COLO668 (cell line): ENCODE results near the gene AVPR2.

Experiments
- DNase-seq: peaks from one replicate; lab custom pipeline; 2025; ENCODE audit not compliant: unreplicated experiment; lab: John Stamatoyannopoulos, UW

The AVPR2 gene

DNA sequence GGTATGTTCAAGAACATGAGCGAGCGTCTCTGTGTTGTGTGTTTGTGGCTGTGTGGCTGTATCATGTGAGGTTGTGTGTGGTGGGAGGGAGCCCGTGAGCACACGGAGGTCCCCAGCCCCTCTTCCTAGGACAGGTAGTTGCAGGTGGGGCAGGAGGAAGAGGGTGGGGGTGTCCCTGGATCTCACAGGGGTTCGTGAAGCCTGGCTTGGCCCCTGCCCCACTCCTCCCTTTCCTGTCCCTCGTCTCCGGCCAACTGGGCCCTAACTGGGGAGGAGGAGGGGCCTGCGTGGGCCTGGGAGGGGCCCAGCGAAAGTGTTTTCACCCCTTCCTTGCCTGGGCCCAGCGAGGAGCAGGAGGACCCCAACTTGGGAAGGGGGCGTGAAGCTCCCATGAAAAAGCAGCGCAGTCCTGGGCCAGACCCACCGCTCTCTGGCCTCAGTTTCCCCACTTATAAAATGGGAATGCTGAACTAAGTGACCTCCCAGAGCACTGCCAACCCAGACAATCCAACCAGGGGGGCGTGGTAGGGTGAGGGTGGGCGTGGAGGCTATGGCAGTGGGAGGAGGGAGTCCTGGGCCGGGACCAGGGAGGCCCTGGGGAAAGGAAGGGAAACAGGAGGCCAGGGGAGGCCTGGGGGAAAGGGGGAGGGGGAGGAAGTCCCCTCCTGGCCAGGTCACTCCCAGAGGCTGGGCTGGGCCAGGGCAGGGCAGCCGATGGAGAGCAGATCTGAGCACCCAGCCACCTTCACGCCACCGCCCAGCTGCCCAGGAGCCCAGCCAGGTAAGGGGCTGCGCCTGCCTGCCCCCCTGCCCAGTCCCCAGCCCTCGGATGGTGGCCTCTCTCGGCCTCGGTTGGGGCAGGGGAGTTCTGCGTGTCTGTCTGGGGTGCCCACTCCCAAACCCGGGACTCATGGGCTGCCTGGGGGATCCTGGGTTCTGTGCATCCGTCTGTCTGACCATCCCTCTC, at the start of gene AVPR2:
AVPR2 (plus strand) TSS at position 683 of the 967 bp plus-strand sequence. CDS start 473 bp downstream, outside the sequence.
- no peak for DNase-seq

DNA sequence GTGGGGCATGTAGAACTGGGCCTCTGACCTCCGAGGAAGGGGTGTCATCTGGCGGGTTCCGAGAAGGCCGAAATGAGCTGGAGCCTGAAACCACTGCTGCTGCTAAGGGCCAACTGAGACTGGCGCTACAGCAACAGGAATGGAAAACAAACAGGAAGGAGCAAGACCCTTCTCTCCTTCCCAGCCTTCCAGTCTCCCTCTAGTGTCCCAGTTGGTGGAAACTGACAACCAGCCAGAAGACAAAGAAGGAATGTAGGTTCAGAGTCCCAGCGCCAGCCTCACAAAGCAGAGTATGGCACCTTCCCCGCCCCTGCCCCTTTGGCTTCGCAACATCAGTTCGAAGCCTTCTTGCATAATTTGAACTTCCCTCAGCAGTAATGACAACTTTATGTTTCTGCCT, 49.8 kb upstream of the AVPR2 start:
- DNase-seq = no peak

DNA sequence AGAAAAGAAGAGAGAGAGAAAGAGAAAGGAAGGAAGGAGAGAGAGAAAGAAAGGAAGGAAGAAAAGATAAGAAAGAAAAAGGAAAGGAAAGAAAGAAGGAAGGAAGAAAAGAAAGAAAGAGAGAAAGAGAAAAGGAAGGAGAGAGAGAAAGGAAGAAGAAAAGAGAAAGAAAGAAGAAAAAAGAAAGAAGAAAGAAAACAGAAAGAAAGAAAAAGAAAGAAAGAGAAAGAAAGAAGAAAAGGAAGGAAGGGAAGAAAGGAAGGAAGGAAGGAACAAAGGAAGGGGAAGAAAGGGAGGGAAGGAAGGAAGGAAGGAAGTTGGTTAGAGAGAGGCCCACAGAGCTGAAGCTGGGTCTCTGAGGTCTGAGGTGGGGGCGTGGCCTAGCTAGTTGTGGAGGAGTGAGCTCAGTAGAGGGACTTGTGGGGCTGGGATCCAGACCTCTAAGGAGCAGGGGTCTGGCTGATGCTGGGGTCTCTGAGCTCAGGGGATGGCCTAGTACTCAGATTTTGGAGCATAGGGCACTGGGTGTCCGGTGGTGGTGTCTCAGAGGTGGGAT, 47.0 kb upstream of the AVPR2 start:
- DNase-seq = no peak

DNA sequence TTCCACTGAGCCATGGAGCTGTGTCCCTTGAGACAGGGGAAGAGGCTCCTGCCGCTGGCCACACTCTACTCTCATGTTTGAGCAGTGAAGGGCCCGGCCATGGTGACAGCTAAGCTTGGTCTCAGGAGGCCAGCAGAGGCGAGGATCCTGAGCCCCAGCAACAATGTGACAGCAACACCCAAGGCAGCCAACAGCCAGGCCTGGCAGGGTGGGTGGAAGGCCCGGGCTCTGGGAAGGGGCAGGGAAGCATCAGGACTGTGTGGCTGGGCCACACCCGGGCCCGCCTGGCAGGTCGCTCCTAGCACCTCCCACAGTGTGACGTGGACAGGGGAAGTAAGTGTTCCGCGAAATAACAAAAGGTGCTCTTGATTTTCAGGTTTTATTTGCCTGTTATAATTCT, 43.3 kb upstream of the AVPR2 start:
- DNase-seq = peak; percentile 15

GRCh38 chrX:153861733-153862310, 42.7 kb upstream of the AVPR2 start:
- no peak for DNase-seq

DNA sequence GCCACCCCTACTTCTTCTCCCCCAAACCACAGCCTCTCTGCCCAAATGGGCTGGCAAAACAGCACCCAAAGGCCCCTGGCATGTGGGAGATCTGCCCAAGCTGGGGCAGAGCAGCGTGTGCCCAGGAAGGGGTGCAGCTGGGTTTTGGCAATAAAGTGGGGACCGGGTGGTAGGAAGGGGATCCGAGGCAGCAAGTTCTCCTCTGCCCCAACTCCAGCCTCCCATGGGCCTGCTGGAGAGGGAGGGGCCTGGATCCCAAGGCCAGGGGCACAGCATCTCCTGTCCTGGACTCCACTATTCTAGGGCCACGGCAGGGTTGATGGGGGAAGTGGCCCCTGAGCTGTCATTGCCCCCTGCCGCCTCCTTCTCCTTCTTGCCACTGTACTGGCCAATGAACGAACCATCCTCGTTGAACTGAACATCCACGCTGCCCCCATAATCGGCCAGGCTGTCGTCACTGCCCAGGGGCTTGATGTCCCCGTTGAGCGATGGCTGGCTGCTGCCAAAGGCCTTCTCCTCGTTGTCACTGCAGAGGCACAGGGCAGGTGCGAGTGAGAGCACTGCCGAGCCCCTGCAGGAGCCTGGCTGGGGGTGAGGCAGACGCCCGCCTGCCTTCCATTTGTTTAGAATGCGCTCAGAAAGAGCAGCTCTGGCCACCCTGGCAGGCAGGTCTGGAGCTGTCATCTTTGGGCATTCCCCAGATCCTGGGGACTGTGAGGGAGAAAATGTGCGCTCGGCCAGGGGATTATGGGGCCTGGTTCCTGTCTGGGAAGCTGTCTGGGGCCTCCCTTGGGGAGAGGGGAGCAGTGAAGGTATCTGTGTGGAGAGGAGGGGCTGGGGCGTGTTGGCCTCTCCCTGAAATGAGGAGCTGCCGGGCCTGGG, 41.9 kb upstream of the AVPR2 start:
- DNase-seq = no peak

DNA sequence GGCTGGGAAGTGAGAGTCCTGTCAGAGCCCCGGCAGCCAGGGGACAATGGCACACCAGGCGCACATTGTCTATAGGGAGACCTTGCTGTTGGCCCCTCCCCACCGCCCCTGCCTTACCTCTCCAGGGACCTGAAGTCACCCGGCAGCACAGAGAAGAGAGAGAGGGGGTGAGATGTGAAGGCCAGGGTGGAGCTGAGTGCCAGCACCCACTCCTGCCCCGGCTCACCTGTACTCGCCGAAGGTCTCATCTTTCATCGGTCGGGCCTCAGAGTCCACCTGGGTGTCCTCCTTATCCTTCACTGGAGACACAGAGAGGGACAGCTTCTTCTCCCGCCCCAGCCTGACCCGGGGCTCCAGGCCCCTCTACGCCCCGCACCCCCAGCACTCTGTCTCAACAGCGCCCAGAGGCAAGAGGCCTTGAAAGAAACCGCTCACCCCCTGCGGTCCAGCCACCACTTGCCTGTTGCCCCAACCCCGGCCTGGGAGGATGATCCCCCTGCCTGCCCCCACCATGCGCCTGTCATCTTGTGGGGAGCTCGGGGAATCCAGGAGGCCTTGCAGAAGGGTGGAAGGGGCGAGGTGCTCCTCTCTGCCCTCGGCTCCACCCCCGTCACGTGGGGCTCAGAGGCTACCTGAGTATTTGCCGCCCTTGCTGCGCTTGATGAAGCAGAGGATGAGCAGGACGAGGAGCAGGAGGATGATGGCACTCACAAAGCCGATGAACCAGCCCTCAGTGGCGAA, 41.1 kb upstream of the AVPR2 start:
- DNase-seq = no peak

DNA sequence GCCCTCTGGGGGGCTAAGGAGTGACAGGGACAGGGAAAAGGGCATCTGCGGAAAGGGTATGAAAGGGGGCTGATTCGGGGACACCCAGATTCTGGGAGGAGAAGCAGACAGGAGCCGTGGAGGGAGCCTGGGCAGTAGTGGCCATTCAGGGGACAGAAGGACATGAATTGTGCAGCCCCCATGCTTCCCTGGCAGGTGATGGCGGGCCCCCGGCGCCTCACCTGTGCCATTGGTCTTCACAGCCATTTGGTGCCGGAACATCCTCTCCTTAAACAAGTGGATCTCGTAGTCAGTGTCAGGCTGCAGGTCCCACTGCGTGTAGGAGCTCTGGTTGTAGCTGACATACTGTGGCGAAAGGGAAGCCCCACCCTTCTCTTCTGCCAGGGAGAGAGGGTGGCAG, 40.4 kb upstream of the AVPR2 start:
- no peak for DNase-seq

GRCh38 chrX:153864561-153865320, 39.7 kb upstream of the AVPR2 start:
- no peak for DNase-seq

DNA sequence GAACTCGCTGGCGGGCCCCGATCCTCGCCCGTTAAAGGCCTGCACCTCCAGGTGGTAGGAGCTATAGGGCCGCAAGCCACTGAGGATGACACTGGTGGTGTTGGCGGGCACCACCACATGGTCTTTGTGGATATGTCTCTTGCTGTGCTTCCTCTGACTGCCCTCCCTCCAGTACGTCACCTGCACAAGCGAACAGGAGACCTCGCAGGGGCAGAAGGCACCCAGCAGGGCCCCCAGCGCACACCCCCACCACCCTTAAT, 39.2 kb upstream of the AVPR2 start:
- no peak for DNase-seq

GRCh38 chrX:153865685-153866084, 38.8 kb upstream of the AVPR2 start:
- no peak for DNase-seq

DNA sequence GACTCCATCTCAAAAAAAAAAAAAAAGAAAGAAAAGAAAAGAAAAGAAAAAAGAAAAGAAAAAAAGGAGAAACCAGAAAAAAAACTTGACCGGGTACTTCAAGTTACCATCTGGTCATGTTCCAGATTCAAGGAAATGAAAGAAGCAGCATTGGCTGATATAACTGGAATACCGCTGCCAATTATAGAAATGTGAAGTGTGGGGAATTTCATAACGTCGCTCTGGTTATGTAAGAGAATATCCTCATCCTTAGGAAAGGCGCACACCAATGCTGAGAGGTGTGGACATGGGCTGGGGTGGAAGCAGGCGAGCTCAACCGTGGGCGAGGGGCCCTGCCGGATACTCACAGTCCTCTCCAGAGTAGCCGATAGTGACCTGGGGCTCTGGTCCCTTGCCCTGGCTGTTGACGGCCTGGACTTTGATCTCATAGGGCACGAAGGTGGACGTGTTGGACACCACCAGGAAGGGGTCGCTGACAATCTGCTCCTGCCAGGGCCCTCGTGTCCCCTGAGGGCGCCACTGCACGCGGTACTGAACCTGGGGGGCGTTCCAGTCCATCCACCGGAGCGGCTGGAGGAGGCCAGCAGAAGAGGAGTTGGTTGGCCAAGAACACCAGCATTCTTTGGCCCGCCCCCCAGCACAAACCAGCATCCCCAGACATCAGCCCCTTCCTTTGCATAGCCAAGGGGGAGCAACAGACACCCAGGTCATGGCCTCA, 38.0 kb upstream of the AVPR2 start:
- DNase-seq = no peak

DNA sequence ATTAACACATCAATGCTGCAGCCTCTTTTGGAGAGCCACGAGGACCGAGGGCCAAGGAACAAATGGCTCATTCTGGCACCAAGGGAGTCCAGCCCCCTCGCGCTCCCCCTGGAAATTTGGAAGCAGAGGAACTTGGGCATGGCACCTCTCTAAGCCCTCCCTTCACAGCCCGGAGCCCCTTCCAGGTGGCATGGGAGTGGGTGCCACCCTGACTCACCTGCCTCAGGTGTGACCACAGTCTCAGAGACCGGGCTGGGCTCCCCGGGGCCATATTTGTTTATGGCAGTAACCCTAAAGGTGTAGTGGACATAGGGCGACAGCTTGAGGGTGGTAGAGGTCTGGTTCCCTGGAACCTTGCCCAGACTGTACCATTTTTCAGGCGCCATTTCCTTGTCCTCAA, 37.3 kb upstream of the AVPR2 start:
- DNase-seq = no peak

- DNase-seq = no peak
Measured at GRCh38 chrX:153867671-153868070, 36.8 kb upstream of the AVPR2 start.

DNA sequence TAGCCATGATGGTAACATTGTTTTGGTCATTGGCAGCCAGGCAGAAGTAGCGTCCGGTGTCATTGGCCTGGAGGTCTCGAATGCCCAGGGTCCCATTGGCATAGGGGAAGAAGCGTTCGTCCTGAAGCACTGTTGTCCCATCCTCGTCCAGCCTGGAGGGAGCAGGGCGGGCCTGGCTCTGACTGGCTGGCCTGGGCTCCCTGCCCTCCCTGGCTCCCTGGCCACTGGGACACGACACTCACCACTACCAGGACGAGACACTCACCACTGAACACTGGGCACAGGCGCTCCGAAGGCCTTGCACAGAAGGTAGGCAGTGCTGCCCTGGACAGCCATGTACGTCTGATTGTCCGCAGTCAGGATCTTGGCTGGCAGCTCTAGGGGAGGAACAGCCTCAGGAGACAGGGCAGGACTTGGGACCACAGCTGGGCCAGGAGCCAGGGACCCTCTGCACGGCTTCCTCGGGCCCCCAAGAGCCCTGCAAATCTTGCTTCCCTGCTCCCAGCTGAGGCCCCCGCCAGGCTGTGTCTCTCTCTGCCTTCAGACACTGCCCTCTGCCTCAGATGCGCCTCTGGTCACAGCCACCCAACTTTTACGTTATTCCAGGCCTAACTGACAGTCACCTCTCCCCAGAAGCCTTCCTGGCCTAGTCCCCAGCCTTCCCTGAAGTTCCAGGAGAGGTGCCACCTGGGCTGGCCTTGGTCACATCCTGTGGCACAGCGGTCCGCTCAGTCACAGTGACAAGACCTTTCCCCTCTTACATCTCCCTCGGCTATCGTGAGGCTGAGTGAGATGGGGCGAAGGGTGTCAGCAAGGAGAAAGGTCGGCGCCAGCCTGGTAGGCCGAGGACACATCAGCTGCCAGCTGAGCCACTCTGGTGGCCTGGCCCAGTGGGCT, 35.6 kb upstream of the AVPR2 start:
- no peak for DNase-seq

- no peak for DNase-seq
Measured at GRCh38 chrX:153869473-153870287, 34.8 kb upstream of the AVPR2 start.

GRCh38 chrX:153870288-153870690, 34.2 kb upstream of the AVPR2 start:
- DNase-seq = no peak
